ENCODE results near the gene HIVEP3. TPM values are rescaled to one million over a fixed set of nuclear protein-coding genes. Genes with fewer than 3 reads are reported as not detected.

The HIVEP3 gene
- total RNA-seq, 3 donors from 2014 or later: 107 to 117 (median 114) TPM

DNA sequence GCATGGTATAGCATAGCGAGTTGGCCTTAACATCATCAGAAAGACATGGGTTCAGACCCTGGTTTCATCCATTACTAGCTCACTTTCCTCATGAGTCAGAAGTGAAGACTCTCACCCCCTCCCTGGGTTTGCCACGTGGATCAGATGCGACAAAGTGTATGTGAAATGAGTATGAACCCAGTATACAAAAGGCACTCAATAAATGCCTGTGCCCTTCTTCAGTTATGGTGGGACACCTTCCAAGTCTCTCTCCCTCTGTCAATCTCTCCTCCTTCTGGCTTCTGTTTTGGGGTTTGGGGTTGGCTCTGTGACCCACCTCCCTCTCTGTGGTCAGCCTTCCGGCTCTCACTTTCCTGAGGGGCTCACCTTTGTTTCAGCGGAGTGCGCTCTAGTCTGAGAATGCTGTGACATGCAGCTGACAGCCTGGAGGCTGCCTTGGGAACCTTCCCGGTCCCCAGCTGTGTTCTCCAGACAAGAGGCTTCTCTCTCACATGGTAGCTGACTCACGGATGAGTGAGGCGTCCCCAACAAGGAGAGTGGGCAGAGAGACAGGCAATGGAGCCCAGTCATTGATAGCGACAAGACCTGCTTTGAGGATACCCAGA is 279.3 kb downstream of the HIVEP3 start:
- DNase-seq: peak; percentile 34
- ATAC-seq: peak; percentile 88 to 92
- H3K9me3 Mint-ChIP-seq: no peaks in the 10 kb centered on the region
- H3K4me3 Mint-ChIP-seq: peak overlapping the region; percentile 67
- H3K36me3 Mint-ChIP-seq (ENCODE audit: insufficient read depth): peaks cover 27% of the 10 kb centered on the region
- peaks cover 44% of the 10 kb centered on the region for H3K4me1 Mint-ChIP-seq (ENCODE audit: low read depth)
- H3K27me3 Mint-ChIP-seq (ENCODE audit: low read depth): no peaks in the 10 kb centered on the region

GRCh38 chr1:41638086-41639024 is 280.4 kb downstream of the HIVEP3 start:
- H3K36me3 Mint-ChIP-seq (ENCODE audit: insufficient read depth): peaks cover 35% of the 10 kb centered on the region

DNA sequence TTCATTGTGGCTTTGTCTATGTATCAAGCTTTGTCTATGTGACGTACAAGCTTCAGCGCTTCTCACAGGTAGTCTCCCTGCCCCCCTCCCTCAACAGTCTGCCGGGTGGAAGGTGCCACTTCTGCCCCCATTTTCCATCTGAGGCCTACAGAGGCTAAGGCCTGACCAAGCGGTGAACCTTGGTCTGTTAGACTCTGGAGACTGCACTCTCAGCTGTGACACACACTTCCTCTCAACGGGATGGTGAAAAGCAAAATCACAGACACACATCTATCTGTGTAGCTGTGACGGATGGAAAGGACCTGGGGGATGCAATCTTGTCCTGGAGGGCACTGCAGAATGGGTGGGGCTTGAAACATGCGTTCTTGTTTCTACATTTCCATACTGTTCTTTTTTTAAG is 281.4 kb downstream of the HIVEP3 start:
- DNase-seq: no peak
- Mint-ChIP-seq H3K4me3 (no peak overlapping the region), H3K27me3 (ENCODE audit: low read depth) (no peaks in the 10 kb centered on the region), H3K9me3 (no peaks in the 10 kb centered on the region), H3K36me3 (ENCODE audit: insufficient read depth) (peaks cover 38% of the 10 kb centered on the region), H3K4me1 (ENCODE audit: low read depth) (peaks cover 61% of the 10 kb centered on the region)
- no peak for ATAC-seq

More at GRCh38 chr1:41638086-41639024, 280.4 kb downstream of the HIVEP3 start:
- peak overlapping the region; percentile 57 for H3K4me3 Mint-ChIP-seq
- peaks cover 54% of the 10 kb centered on the region for H3K4me1 Mint-ChIP-seq (ENCODE audit: low read depth)
- no peaks in the 10 kb centered on the region for H3K27me3 Mint-ChIP-seq (ENCODE audit: low read depth)
- H3K9me3 Mint-ChIP-seq: no peaks in the 10 kb centered on the region
- no peak for DNase-seq
- ATAC-seq: no peak

DNA sequence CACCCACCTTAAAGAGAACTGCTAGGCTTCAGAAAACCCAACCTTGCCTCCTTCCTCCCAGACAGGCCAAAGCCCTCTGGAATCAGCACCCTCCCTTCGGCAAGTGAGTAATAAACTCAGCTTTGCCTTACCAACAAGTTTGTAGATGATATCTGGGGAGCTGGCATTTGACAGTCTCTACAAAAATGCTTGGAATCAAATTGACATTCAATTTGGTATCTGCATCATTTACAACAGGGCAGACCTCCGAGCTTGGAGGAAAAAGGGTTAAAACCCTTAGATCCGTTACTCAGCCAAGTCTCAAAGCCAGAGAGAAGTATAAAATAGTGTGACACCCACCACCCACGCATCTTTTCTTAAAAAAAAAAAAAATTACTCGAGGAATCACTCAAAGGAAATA is 285.0 kb downstream of the HIVEP3 start:
- H3K4me3 Mint-ChIP-seq: peak overlapping the region; percentile 4
- peaks cover 71% of the 10 kb centered on the region for H3K4me1 Mint-ChIP-seq (ENCODE audit: low read depth)
- peak in 1 of 2 donors; percentile 46 for ATAC-seq
- H3K36me3 Mint-ChIP-seq (ENCODE audit: insufficient read depth): peaks cover 50% of the 10 kb centered on the region
- H3K9me3 Mint-ChIP-seq: peaks cover 4% of the 10 kb centered on the region
- DNase-seq: no peak
- no peaks in the 10 kb centered on the region for H3K27me3 Mint-ChIP-seq (ENCODE audit: low read depth)

DNA sequence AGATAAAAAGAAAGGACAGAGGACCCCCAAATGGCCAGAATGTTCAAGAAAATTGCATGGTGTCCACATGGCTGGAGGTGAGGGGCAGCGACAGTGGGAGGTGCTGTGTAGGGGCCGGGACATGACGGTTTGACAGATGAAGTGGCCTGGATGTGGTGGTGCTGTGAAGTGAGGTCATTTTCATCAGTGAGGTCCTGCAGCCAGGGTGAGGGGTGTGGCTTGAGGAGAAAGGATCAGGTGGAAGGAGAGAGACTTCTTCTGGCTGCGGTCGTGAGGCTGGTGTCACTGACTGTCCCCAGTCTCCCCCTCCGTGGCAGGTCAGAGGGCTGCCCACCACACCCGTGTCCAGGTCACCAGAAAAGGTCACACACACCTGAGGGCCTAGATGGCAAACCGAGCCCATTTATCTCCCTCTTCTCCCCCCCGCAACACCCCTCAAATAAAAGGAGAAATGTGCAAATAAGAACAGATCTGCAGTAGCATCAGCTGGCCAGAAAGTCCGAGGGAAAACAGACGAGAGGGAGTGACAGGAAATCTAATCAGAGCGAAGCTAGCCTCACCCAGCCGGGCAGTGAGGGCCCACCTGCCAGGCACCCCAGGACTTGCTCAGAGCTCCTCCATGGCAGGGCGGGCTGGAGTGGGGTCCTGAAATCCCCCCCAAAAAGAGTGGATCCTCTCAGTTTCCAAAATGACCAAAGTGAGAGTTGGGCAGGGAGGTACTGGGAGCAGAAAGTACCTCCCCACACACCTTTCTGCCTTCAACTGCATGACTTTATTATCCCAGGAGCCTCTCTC is 285.7 kb downstream of the HIVEP3 start:
- H3K36me3 Mint-ChIP-seq (ENCODE audit: insufficient read depth): peaks cover 56% of the 10 kb centered on the region
- ATAC-seq (no peak), DNase-seq (no peak)
- peaks cover 4% of the 10 kb centered on the region for H3K9me3 Mint-ChIP-seq
- H3K27me3 Mint-ChIP-seq (ENCODE audit: low read depth): no peaks in the 10 kb centered on the region
- peak overlapping the region; percentile 4 for H3K4me3 Mint-ChIP-seq
- H3K4me1 Mint-ChIP-seq (ENCODE audit: low read depth): peaks cover 68% of the 10 kb centered on the region

DNA sequence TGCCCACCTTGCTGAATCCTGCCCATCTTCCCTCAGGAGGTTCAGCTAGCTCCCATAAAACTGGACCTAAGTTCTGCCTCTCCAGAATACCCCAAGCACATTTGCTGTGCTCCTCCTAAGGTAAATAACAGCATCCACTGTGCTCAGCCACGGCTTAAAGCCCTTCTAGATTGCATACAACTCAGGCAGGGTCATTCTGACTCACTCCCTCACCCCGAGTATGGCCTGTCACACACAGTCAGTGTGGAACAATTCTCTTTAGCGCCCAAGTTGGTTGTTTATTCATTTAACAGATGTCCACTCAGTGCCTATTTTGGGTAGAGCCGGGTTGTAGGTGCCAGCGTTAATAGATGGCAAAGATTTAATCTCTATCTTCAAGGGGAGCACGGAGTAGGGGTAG is 286.8 kb downstream of the HIVEP3 start:
- Mint-ChIP-seq H3K27me3 (ENCODE audit: low read depth) (no peaks in the 10 kb centered on the region), H3K36me3 (ENCODE audit: insufficient read depth) (peaks cover 55% of the 10 kb centered on the region), H3K9me3 (peaks cover 4% of the 10 kb centered on the region), H3K4me1 (ENCODE audit: low read depth) (peaks cover 68% of the 10 kb centered on the region), H3K4me3 (no peak overlapping the region)
- ATAC-seq (no peak), DNase-seq (no peak)

DNA sequence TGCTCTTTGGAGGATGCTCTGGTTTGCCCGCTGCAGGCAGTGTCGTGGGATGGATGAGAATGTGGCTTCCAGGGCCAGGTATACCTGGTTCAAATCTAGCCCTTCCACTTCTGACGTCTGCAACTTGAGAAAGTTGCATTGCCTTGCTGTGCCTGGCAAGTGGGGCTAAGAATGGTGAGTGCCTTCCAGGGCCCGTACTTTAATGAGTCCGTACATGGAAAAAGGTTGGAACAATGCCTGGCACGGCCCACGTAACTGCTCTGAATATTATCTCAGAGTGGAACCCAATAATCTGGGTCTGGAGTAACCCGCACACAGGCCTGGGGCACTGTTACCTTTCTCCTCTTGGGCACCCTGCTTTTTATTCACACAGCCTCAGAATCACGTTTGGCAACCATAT is 287.6 kb downstream of the HIVEP3 start:
- peaks cover 4% of the 10 kb centered on the region for H3K9me3 Mint-ChIP-seq
- H3K4me3 Mint-ChIP-seq: no peak overlapping the region
- peaks cover 69% of the 10 kb centered on the region for H3K4me1 Mint-ChIP-seq (ENCODE audit: low read depth)
- H3K27me3 Mint-ChIP-seq (ENCODE audit: low read depth): no peaks in the 10 kb centered on the region
- H3K36me3 Mint-ChIP-seq (ENCODE audit: insufficient read depth): peaks cover 62% of the 10 kb centered on the region
- DNase-seq (no peak), ATAC-seq (no peak)

GRCh38 chr1:41629571-41629970 is 289.2 kb downstream of the HIVEP3 start:
- H3K4me1 Mint-ChIP-seq (ENCODE audit: low read depth): peaks cover 64% of the 10 kb centered on the region
- H3K9me3 Mint-ChIP-seq: peaks cover 4% of the 10 kb centered on the region
- H3K36me3 Mint-ChIP-seq (ENCODE audit: insufficient read depth): peaks cover 60% of the 10 kb centered on the region
- DNase-seq (no peak), ATAC-seq (no peak)
- no peak overlapping the region for H3K4me3 Mint-ChIP-seq
- no peaks in the 10 kb centered on the region for H3K27me3 Mint-ChIP-seq (ENCODE audit: low read depth)

DNA sequence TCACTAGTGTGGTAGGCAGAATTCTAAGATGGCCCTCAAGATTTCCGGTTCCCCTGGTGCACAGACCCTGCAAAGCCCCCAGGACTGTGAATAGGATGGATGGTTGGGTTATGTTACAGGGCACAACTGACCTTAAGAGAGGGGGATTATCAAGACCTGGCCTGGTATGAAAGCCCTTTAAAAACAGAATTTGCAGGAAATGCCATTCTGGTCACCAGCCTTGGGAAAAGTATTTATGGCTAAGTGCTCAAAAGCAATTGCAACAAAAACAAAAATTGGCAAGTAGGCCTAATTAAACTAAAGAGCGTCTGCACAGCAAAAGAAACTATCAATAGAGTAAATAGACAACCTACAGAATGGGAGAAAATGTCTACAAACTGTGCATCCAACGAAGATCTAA is 289.6 kb downstream of the HIVEP3 start:
- H3K4me3 Mint-ChIP-seq: no peak overlapping the region
- ATAC-seq (no peak), DNase-seq (no peak)
- peaks cover 65% of the 10 kb centered on the region for H3K4me1 Mint-ChIP-seq (ENCODE audit: low read depth)
- H3K9me3 Mint-ChIP-seq: peaks cover 4% of the 10 kb centered on the region
- H3K27me3 Mint-ChIP-seq (ENCODE audit: low read depth): no peaks in the 10 kb centered on the region
- peaks cover 61% of the 10 kb centered on the region for H3K36me3 Mint-ChIP-seq (ENCODE audit: insufficient read depth)

DNA sequence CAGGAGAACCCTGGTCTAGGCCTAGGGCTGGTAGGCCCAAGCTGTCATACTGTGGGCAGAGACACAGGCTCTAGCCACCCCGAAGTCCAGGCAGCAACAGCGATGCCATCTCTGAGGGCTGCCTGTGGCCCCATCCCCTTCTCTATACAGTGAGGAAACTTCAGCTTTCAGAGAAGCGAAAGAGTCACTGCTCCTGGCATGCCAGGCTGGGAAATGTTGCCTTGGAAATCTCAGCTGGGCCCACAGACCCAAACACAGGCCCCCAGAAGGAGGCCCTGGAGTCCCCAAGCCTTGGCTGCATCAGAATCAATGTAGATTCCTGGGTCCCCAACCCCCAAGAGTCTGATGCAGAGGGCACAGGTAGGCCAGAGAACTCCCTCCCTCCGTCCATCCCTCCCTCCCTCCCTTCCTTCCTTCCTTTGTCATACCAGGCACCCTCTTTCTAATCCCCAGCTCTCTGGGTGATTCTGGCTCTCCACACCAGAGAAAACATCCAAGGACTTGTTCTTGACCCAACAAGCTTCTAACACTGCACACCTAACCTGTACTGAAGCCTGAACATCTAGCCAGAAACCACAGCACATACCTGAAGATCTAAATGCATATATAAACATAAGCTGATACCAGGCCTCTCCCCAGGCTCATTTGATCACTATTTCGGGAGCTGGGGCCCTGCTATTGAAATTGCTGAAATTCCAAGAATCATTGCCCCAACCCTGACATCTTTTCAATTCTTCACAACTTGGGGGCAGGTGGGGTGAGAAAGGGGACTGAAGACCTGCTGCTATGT is 291.0 kb downstream of the HIVEP3 start:
- H3K36me3 Mint-ChIP-seq (ENCODE audit: insufficient read depth): peaks cover 56% of the 10 kb centered on the region
- H3K27me3 Mint-ChIP-seq (ENCODE audit: low read depth): no peaks in the 10 kb centered on the region
- H3K9me3 Mint-ChIP-seq: peaks cover 4% of the 10 kb centered on the region
- H3K4me1 Mint-ChIP-seq (ENCODE audit: low read depth): peaks cover 65% of the 10 kb centered on the region
- ATAC-seq (no peak), DNase-seq (no peak)
- no peak overlapping the region for H3K4me3 Mint-ChIP-seq

- peaks cover 4% of the 10 kb centered on the region for H3K9me3 Mint-ChIP-seq
- peaks cover 68% of the 10 kb centered on the region for H3K4me1 Mint-ChIP-seq (ENCODE audit: low read depth)
- peaks cover 54% of the 10 kb centered on the region for H3K36me3 Mint-ChIP-seq (ENCODE audit: insufficient read depth)
- no peak overlapping the region for H3K4me3 Mint-ChIP-seq
- ATAC-seq (peak; percentile 97 to 99), DNase-seq (peak; percentile 18)
- no peaks in the 10 kb centered on the region for H3K27me3 Mint-ChIP-seq (ENCODE audit: low read depth)
Observed at GRCh38 chr1:41626616-41627375, 291.9 kb downstream of the HIVEP3 start.

DNA sequence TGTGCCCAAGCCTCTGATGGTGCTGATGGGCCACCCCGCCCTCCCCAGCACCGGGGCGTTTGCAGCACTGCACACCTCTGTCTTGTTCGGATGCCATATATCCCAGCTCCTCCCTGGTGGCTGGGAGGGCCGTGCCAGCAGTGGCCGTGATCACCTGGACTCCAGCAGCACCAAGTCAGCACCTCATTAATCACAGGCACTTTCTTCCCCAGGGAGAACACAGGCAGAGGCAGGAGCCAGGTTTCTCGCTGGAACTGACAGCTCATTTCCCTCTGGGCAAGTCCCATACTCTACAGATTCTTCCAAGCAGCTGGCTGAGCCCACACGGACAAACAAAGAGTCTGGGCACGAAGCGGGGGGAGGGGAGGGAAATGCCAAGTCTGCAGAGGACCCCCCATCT is 292.6 kb downstream of the HIVEP3 start:
- Mint-ChIP-seq H3K4me3 (no peak overlapping the region), H3K36me3 (ENCODE audit: insufficient read depth) (peaks cover 55% of the 10 kb centered on the region), H3K27me3 (ENCODE audit: low read depth) (no peaks in the 10 kb centered on the region), H3K4me1 (ENCODE audit: low read depth) (peaks cover 68% of the 10 kb centered on the region), H3K9me3 (peaks cover 4% of the 10 kb centered on the region)
- DNase-seq (no peak), ATAC-seq (no peak)

GRCh38 chr1:41623736-41624135 is 295.0 kb downstream of the HIVEP3 start:
- H3K9me3 Mint-ChIP-seq: no peaks in the 10 kb centered on the region
- no peak overlapping the region for H3K4me3 Mint-ChIP-seq
- H3K27me3 Mint-ChIP-seq (ENCODE audit: low read depth): no peaks in the 10 kb centered on the region
- peaks cover 51% of the 10 kb centered on the region for H3K36me3 Mint-ChIP-seq (ENCODE audit: insufficient read depth)
- peaks cover 58% of the 10 kb centered on the region for H3K4me1 Mint-ChIP-seq (ENCODE audit: low read depth)
- DNase-seq (no peak), ATAC-seq (no peak)

Measured in activated T-cell treated with anti-CD3 and anti-CD28 coated beads, Interleukin-2, amount 50 U/mL, for 4 hours (primary cell).